ENCODE data around the gene WASL.

- TF ChIP-seq CTCF (conservative IDR thresholded peaks at IDR 0.05; ENCODE audit: low read depth, low read length) (no peak), EZH2 (IDR thresholded peaks at IDR 0.05; ENCODE audit: low read length, unreplicated experiment) (no peak)
Observed at GRCh38 chr7:123687161-123687560, 61.6 kb downstream of the WASL start.
